Measurements from ENCODE around the gene ZNF595.
"Not testable (repeated sequence)": the region's sequence is repeated elsewhere in the genome, so short reads cannot be mapped to it uniquely, and the experiment has no call there.

The ZNF595 gene

DNA sequence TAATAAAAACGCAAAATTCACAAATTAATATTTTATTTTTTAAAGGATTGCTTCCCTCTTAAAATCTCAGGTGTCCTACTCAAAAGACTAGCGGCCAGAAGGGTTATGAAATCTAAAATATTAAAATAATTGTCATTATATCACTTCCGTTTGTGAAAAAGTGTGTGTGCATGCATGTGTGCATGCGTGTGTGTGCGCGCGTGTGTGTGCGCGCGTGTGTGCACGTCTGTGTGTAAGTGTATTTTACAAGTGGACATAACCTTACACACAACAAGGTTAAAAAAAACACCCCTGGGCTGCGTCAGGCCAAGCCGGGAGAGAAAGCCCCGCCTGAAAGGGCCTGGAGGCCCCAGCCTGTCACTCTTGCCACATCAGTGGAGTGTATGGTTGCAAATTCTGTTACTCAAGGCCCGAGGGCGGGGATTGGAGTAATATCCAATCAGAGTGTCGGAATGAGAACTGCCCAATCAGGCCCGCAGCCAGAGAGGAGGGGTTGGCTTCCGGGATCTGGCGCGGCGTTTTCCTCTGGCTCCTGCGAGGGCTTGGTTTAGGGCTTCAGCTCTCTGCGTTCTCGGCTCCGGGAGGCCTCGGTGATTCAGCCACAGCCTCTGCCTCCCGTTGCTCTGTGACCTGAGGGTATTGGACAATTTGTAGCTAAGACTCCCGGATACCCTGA lies at the start of gene ZNF595:
Gene ZNF595 (plus strand): TSS at position 518 of the 676 bp plus-strand sequence. CDS start 168 bp downstream, outside the sequence.
- DNase-seq (ENCODE audit: low read depth in 2 of 2), result not testable (repeated sequence)

DNA sequence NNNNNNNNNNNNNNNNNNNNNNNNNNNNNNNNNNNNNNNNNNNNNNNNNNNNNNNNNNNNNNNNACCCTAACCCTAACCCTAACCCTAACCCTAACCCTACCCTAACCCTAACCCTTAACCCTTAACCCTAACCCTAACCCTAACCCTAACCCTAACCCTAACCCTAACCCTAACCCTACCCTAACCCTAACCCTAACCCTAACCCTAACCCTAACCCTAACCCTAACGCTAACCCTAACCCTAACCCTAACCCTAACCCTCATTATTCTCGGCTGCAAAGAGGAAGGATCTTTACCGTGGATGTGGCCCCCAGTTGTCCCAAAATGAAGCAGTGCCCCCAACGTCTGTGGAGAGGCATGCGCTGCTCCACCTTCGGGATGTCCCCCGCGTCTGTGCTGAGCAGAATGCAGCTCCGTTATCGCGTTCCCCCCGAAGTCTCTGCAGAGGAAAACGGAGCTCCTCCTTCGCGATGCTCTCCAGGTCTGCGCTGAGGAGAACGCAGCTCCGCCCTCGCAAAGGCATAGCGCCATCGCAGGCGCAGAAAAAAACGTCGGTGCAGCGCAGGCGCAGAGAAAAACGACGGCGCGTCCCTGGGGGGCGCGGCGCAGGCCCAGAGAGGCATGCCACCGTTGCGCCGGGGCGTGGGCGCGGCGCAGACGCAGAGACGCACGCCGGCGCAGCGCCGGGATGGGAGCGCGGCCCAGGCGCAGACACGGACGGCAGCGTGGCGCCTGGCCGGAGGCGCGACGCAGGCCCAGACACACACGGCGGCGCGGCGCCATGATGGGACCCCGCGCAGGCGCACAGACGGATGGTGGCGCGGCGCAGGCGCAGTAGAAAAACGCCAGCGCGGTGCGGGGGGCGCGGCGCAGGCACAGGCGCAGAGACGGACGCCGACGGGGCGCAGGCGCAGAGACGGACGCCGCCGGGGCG lies 42.9 kb upstream of the ZNF595 start:
- DNase-seq (ENCODE audit: low read depth in 2 of 2), result not testable (repeated sequence)

DNA sequence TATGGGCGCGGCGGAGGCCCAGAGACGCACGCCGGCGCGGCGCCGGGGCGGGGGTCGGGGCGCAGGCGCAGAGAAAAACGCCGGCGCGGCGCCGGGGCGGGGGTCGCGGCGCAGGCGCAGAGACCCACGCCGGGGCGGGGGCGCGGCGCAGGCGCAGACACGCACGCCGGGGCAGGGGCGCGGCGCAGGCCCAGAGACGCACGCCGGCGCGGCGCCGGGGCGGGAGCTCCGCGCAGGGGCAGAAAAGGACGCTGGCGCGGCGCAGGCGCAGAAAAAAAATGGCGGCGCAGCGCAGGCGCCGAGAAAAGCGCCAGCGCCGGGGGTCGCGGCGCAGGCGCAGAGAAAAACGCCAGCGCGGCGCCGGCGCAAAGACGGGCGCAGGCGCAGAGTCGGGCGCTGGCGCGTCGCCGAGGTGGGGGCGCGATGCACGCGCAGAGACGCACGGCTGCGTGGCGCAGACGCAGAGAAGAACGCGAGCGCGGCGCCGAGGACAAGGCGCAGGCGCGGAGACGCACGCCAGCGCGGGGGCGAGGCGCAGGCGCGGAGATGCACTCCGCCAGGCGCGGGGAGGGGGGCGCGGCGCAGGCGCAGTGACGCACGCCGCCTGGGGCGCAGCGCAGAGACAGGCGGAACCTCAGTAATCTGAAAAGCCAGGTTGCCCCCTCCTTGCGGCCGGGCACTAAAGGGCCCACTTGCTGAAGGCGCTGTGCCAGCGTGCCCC lies 41.9 kb upstream of the ZNF595 start:
- DNase-seq (ENCODE audit: low read depth in 2 of 2), result not testable (repeated sequence)

DNA sequence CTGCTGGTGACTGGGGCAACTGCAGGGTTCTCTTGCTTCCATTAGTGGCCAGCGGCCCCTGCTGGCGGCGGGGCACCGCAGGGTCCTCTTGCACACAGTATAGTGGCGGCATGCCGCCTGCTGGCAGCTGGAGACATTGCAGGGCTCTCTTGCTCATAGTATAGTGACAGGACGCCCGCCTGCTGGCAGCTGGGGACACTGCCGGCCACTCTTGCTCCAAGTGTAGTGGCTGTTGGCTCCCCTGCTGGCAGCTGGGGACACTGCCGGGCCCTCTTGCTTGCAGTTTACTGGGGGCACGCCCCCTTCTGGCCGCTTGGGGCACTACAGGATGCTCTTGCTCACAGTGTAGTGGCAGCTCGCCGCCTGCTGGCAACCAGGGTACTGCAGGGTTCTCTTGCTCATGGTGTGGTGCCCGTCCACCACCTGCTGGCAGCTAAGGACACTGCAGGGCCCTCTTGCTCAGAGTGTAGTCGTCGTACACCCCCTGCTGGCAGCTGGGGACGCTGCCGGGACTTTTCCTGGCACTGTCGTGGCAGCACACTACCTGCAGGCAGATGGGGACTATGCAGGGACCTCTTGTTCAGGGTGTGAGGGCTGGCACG lies 41.2 kb upstream of the ZNF595 start:
- DNase-seq (ENCODE audit: low read depth in 2 of 2), result not testable (repeated sequence)

DNA sequence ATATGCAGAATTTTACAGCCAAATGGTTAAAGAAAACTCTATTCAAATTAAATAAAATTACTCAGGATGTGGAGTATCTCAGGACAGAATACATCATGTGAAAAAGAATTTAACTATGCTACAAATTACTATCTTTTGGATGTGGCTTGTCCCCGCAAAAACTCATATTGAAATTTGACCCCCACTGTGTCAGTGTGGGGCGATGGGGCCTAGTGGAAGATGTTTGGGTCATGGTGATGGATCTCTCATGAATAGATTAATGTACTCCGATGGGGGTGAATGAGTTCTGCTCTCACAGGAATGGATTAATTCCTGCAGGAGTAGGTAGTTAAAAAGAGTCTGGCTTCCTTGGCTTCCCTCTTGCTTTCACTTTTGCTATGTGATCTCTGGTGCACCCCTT lies 35.0 kb upstream of the ZNF595 start:
- not testable (repeated sequence) for DNase-seq (ENCODE audit: low read depth in 2 of 2)

DNA sequence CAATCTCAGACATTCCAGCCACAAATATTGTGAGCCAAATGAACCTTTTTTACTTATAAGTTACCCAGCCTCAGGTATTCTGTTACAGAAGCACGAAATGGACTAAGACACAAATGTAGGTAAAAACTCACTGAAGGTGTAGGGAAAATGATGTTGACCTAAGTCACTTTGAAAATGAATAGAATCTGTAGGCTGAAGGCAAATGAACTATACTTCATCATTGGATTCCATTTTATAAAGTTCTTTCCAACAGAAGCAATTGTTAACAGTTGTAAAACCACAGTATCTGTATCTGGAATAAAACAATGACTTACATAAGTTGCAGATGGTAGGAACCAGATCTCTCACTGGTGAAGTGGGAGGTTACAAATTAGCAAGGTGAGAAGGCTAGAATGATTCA lies 34.5 kb upstream of the ZNF595 start:
- DNase-seq (ENCODE audit: low read depth in 2 of 2), result not testable (repeated sequence)

DNA sequence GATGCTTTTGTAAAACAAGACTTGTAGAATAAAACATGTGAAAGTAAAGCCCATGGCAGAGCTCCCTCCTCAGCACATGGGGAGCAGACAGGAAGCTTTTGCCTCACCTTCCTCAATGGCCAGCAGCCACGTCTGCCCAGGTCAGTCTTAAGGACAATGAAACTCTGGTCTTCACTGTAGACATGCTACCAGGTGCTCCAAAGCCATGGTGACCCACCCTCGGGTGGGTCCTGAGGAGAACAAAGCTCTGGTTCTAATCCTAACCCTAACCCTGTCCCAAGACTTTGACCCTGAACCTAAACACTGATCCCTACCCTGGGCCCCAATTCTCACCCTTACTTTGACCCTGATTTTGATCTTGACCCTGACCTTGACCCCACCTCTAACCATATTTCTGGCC lies 30.2 kb upstream of the ZNF595 start:
- DNase-seq (ENCODE audit: low read depth in 2 of 2), result not testable (repeated sequence)

DNA sequence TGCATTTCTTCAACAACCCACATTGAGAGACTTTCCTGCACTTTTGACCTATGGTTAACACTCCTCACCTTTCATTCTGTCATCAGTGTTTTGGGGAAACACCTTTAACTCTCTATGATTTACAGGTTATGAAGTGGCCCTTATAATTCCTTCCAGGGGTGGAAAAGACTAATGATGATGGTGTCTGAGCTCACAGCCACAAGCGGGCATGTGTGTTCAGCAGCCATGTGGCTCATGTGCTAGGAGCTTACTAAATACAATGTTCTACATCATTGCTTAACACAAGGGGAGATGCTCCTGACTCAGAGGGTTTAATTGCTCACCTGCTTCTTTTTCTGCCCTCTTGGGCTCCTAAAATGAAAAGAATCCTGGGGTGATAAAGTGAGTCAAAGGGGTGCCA lies 28.8 kb upstream of the ZNF595 start:
- DNase-seq (ENCODE audit: low read depth in 2 of 2), result not testable (repeated sequence)

DNA sequence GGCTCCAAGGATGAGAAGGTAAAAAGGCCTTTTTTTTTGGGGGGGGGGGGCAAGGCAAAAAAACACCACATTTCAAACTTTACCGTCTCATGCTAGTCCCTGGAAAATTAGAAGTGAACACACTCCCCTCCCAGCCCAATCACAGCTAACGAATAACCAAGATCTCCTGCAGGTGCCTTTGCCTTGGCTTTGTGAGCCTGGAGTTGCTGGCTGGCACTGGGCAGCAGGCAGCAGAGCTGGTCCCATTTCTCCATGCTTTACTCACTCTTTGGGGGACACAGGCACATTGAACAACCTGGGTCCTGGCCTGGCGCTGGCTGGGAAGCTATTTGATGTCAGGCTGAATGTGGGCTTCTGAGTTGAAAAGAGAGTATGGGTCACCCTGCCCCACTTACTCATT lies 25.6 kb upstream of the ZNF595 start:
- DNase-seq (ENCODE audit: low read depth in 2 of 2), result not testable (repeated sequence)

DNA sequence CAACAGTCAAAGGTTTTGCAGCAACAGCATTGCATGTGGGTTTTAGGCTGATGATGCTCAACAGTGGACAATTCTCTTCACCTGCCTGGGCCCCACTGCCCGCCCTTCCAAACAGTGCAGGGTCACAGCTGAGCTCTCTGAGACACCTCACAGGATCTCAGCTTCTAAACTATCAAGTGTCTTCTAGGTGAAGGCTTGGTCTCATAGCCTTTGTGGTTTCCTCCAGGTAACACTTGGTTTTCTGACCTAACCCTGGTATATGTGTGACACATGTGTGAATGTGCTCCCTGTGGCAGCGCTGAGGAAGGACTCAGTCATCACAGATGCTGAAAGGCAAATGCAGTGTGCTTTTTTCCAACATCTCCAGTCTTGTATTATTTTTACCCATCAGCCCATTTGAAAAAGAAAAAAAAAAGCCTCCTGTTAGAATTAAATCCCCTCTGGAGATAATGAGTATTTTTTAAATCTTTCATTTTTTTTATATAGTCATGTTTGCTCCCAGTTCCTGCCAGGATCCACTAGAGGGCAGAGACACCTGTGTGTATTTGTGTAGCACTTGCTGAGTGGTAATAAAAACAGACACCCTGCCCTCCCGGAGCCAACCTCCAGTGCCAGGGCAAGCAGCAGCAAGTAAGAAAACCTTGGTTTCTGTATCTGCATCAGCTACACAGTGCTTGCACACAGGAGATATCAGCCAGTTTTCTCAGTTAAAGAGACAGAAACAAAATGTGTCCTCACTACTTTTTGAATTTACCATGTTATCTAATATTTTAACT lies 24.2 kb upstream of the ZNF595 start:
- not testable (repeated sequence) for DNase-seq (ENCODE audit: low read depth in 2 of 2)

DNA sequence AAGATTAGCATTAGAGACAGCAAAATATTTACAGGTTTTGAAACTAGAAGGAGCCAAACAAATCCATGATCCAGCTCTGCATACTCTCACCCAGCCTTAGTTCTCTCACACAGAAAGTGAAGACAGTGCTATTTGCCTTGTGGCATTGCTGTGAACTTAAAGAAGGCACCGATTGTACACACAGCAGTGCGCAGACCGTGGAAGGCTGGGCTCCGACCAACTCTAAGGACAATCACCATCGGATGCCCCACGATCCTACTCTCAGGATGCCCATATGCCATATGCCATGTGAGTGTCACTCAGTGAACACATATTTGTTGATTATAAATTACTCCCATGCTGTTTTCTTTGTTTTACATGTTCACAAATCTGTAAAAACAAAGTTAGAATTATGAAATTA lies 19.8 kb upstream of the ZNF595 start:
- not testable (repeated sequence) for DNase-seq (ENCODE audit: low read depth in 2 of 2)

DNA sequence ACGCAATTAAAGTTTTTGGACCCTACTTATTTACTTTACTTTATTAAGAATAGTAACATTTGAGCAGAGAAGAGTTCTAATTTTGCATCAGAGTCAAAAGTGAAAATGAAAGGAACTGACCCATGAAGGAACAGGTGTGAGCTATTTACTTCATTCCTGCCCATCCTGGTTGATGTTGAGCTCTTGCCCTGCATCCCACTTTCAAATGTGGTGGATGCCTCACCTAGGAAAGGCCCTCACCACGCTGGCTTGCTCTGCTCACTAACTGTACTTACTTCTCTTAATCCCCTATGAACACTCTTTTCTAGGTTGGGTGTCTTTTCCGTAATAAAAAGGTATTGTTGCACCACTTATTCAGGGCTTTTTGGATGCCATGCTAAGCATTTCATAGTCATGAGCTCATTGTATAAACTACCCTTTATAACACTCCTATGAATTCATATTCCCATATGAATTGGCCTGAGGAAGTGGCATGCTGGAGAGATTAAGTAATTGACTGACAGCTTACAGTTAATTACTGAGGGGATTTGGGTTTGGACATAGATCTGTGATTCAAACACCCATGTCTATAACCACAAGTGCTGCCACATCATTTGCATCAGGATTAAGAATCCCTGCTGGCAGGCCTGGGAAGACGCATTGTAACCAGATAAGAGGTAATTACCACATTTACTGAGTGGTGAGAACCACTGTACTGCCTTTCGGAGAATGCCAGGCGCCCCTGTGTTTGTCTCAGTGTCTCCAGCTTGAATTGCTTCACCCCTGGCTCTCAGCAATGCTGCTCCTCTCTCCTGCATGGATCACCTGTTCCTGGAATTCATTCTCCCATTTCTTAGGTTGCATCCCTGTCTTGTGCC lies 16.3 kb upstream of the ZNF595 start:
- DNase-seq (ENCODE audit: low read depth in 2 of 2), result not testable (repeated sequence)

DNA sequence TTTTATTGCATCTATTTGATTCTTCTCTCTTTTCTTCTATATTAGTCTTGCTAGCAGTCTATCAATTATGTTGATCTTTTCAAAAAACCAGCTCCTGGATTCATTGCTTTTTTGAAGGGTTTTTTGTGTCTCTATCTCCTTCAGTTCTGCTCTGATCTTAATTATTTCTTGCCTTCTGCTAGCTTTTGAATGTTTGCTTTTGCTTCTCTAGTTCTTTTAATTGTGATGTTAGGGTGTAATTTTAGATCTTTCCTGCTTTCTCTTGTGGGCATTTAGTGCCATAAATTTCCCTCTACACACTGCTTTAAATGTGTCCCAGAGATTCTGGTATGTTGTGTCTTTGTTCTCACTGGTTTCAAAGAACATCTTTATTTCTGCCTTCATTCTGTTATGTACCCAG lies 14.9 kb upstream of the ZNF595 start:
- not testable (repeated sequence) for DNase-seq (ENCODE audit: low read depth in 2 of 2)

DNA sequence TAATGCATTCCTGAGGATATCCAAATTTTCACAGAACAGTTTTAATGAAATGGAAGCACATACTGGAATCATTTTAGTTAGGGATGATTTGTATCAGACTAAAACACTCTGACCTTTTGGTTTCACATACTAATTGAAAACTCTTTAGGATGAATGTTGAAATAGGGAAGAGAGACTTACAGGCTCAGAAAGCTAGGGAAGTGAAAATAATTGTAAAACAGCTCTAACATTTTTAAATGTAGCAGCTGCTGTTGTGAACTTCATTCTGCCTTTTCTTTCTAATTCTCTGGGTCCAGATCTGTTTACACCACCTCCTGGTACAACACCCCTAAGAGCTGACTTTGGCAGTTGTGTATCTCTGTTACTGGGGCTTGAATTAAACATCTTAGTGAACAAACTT lies 9.7 kb upstream of the ZNF595 start:
- DNase-seq (ENCODE audit: low read depth in 2 of 2), result not testable (repeated sequence)

DNA sequence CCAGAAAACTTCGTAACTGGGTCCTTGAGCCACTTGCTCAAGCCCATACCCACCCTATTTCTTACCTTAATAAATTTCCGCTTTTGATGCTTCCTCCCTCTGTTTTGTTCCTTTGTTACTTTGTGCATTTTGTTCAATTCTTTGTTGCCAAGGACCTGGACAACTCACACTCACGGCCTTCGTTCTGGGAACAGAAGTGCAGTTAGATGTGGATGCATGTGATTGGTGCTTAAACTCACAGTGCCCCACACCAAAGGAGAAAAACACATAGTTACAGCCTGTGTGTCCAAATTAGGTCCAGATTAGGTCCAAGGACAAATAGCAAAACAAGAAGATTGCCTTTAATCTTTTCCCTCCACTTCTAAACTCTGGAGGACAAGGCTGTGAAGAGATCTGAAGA lies 1.9 kb upstream of the ZNF595 start:
- not testable (repeated sequence) for DNase-seq (ENCODE audit: low read depth in 2 of 2)

DNA sequence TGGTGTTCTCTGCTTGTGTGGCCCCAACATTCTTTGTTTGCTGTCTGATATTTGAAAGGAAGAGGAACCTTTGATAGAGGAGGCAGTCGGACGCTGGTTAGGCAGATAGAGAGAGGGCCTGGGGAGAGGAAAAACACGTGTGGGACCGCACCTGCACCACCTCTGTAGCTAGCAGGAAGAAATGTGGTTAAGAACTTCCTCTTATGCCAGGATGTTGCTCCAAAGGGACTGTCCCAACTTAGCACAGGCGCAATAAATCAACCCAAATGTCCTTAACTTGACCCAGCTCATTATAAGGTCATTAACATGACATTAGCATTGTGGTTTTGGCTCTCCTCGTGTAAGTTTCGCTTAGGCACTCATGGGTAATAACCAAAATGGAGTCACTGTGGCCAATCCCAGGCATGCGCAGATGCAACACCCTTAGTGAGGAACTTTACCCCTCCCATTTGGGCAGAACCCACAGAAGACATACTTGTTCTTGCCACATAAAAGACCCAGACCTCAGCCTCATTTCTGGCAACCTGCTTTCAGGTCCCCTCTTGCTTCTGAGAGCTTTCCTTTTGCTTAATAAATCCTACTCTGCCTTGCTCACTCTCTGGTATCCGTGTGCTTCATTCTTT lies 1.4 kb upstream of the ZNF595 start:
- not testable (repeated sequence) for DNase-seq (ENCODE audit: low read depth in 2 of 2)

DNA sequence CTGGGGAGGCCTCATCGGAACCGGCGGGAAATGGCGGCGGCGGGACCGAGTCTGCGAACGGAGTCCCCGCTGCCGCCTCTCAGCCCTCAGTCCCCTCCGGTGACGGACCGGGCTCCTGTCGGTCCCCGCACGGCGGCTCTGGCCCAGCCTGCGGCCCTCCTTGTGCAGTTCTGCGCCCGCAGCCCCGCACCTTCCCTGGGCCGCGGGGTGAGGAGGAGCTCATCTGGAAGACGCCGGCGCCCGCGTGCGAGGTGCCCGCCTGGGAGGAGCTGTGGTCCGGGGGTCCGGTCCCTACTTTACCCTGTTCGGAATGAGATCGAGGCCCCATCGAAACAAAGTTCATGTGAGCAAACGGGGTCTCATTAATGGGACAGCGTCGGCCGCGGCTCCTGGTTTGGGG lies 400 bp downstream of the ZNF595 start:
- DNase-seq (ENCODE audit: low read depth in 2 of 2), result not testable (repeated sequence)

DNA sequence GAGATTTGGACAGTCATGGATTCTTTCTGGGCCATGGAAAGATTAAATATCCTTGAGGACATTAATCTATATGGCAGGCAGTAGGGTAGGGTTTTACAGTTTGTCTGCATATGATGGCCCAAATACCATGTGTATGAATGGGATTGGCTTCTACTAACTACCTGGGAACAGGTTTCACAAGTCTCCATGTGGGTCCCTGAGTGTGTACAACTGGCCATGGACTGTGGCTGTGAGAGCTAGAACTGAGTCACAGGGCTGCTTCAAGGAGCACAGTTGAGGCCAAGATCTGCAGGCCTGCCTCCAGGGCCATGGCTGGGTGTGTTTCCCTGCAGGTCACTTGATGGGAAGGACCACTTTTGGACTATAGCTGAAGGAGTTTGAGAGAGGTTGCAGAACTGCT lies 11.6 kb downstream of the ZNF595 start:
- DNase-seq (ENCODE audit: low read depth in 2 of 2), result not testable (repeated sequence)

DNA sequence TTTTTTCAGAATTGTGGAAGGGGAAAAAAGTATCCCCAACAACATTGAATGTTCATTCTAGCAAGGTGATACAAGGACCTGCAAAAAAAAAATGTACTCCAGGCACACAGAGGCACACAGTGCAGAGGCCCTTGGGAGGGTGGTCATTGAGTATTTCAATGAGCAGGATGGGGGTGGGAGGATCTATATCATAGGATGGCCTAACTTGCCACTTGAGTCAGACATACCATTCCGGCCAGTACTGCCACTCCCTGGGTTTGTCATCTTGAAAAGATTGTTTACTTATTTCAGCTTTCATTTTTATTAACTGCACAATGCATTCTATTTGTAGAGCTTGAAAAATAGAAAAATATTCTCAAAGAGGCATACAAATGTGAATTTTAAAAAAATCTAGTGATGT lies 18.7 kb downstream of the ZNF595 start:
- no peak for DNase-seq (ENCODE audit: low read depth in 2 of 2)

Measured in stimulated activated CD4-positive, alpha-beta T cell treated with anti-CD3 and anti-CD28 coated beads, Interleukin-1b, Interleukin-23, amount 100 ng/mL, for 4 hours (primary cell).